ENCODE results near the gene HMCN1.
"Not testable (repeated sequence)": the region's sequence is repeated elsewhere in the genome, so short reads cannot be mapped to it uniquely, and the experiment has no call there.

The HMCN1 gene

DNA sequence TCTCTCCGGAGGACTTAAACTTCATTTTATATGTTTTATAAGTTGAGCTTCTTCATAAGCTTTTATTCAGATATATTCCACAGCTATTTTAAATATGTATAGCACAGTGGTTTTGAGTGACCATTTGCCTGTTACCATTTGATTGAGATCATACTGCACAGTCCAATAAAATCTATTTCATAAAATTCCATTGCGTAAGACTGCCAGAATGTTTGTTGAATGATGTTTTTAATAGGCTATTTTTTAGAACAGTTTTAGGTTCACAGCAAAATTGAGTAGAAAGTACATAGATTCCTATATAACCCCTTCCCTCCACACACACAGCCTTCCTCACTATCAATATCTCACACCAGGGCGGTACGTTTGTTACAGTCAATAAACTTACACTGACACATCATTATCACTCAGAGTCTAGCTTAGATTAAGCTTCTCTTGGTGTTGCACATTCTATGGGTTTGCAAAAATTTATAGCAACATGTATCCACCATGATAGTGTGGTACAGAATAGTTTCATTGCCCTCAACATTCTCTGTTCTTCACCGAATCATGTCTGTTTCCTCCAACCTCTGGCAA lies 433.0 kb downstream of the HMCN1 start:
- DNase-seq (ENCODE audit: low read depth) = no peak
- H3K4me3 ChIP-seq (ENCODE audit: low read depth, low read length) = no peak overlapping the region
- no peak for TF ChIP-seq CTCF (IDR thresholded peaks at IDR 0.05; ENCODE audit: control insufficient read depth, extremely low read depth, insufficient read depth)

DNA sequence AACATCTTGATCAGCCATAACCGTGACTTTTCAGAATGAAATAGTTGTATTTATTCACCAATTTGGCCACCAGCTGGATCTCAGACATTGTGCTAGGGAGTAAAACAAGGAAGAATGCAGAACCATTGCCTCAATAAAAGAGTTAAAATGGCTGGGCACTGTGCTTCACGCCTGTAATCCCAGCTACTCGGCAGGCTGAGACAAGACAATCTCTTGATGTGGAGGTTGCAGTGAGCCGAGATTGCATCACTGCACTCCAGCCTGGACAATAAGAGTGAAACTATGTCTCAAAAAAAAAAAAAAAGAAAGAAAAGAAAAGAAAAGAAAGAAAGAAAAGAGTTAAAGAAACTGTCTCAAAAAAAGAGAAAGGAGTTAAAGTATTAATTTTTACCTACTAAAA lies 441.4 kb downstream of the HMCN1 start:
- DNase-seq (ENCODE audit: low read depth) = no peak
- TF ChIP-seq CTCF (IDR thresholded peaks at IDR 0.05; ENCODE audit: control insufficient read depth, extremely low read depth, insufficient read depth) = no peak

GRCh38 chr1:186178426-186179043 lies 444.3 kb downstream of the HMCN1 start:
- no peak for TF ChIP-seq CTCF (IDR thresholded peaks at IDR 0.05; ENCODE audit: control insufficient read depth, extremely low read depth, insufficient read depth)
- no peak for DNase-seq (ENCODE audit: low read depth)
- no peak overlapping the region for H3K4me3 ChIP-seq (ENCODE audit: low read depth, low read length)

More for the DNA sequence above, 441.4 kb downstream of the HMCN1 start:
- no peak overlapping the region for H3K4me3 ChIP-seq (ENCODE audit: low read depth, low read length)

GRCh38 chr1:186179231-186179630 lies 445.0 kb downstream of the HMCN1 start:
- no peak overlapping the region for H3K4me3 ChIP-seq (ENCODE audit: low read depth, low read length)
- TF ChIP-seq CTCF (IDR thresholded peaks at IDR 0.05; ENCODE audit: control insufficient read depth, extremely low read depth, insufficient read depth) = no peak
- DNase-seq (ENCODE audit: low read depth) = no peak

DNA sequence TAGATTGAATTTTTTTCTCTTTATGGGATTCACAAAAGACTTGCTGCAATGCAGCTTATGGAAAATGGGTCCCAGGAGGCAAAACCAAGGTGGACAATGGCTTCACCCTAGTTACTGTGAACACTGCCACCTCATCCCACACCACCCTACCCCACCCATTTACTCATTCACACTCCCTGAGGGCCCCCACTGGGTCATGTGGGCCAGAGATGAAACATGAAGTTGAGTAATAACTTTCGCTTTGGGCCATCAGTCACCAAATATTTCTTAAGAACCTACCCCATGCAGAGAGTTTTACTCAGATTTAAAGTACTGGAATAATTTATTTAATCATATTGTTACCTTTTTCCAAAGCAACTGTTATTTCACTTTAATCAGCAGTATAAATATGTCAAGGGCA lies 449.0 kb downstream of the HMCN1 start:
- DNase-seq (ENCODE audit: low read depth) = no peak
- no peak for TF ChIP-seq CTCF (IDR thresholded peaks at IDR 0.05; ENCODE audit: control insufficient read depth, extremely low read depth, insufficient read depth)
- no peak overlapping the region for H3K4me3 ChIP-seq (ENCODE audit: low read depth, low read length)

DNA sequence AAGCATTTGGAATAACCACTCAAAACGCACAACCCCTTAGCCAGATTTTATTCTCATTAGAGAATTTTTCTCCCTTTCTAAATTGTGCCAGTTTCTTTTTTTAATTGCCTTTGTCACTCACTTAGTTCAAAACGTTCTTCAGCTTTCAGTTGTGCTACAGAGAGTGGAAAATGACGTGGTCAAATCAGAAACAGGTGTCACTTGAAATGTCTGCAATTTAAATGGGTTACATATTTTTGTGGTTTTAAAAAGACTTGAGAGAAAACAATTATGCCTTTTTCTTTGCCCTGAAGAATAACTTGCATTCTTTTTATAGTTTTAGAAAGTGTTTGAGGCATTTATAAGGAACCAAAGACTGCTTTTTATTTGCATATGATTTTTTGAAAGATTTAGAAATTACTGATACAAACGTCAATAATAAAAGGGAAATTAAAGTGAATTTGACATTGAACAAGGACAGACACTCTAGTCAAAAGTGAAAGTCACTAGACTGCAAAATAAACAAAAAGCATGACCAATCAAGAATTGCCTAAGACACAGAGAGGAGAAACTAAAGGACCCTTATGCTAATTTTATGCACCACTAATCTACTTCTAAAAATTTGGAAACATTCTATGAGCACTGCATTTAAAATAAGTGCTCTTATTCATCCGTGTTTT lies 449.9 kb downstream of the HMCN1 start:
- no peak for TF ChIP-seq CTCF (IDR thresholded peaks at IDR 0.05; ENCODE audit: control insufficient read depth, extremely low read depth, insufficient read depth)
- H3K4me3 ChIP-seq (ENCODE audit: low read depth, low read length) = no peak overlapping the region

DNA sequence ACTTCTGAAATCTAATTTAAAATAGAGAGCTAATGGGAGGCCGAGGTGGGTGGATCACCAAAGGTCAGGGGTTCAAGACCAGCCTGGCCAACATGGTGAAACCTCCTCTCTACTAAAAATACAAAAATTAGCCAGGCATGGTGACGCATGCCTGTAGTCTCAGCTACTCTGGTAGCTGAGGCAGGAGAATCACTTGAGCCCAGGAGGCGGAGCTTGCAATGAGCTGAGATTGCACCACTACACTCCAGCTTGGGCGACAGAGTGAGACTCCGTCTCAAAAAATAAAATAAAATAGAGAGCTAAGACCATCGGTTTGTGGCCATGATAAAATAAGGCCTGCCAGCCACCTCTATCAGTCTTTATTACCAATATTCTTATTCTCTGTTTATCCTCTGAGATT lies 452.1 kb downstream of the HMCN1 start:
- H3K4me3 ChIP-seq (ENCODE audit: low read depth, low read length); DNase-seq (ENCODE audit: low read depth): not testable (repeated sequence)

More for the DNA sequence above, 449.9 kb downstream of the HMCN1 start:
- DNase-seq (ENCODE audit: low read depth) = no peak

Data from LNCaP clone FGC (cell line).